Endothelial cell (in vitro differentiated cells): ENCODE data around the gene CERK. TPM values are rescaled to one million over a fixed set of nuclear protein-coding genes. Genes with fewer than 3 reads are reported as not detected.

ENCODE experiments used
- DNase-seq: peaks from one replicate; pipeline ENCODE4 v3.0.0; 2021; ENCODE audit warnings: low spot score
- H3K27ac Mint-ChIP-seq: one replicate; pipeline ENCODE4 v1.8.0; 2021; ENCODE audit warnings: mixed read lengths, inconsistent platforms; ENCODE audit not compliant: unreplicated experiment
- H3K27me3 Mint-ChIP-seq: one replicate; pipeline ENCODE4 v1.8.0; 2021; ENCODE audit warnings: mild to moderate bottlenecking, moderate library complexity, mixed read lengths, inconsistent platforms; ENCODE audit not compliant: unreplicated experiment
- H3K36me3 Mint-ChIP-seq: one replicate; pipeline ENCODE4 v1.8.0; 2021; ENCODE audit warnings: mild to moderate bottlenecking, low read depth, mixed read lengths, inconsistent platforms; ENCODE audit not compliant: unreplicated experiment
- H3K4me1 Mint-ChIP-seq: one replicate; pipeline ENCODE4 v1.8.0; 2021; ENCODE audit warnings: mild to moderate bottlenecking, mixed read lengths, inconsistent platforms; ENCODE audit not compliant: unreplicated experiment
- H3K4me3 Mint-ChIP-seq: one replicate; pipeline ENCODE4 v1.8.0; 2021; ENCODE audit warnings: mild to moderate bottlenecking, mixed read lengths, inconsistent platforms; ENCODE audit not compliant: unreplicated experiment
- H3K9me3 Mint-ChIP-seq: one replicate; pipeline ENCODE4 v1.8.0; 2021; ENCODE audit warnings: mixed read lengths, inconsistent platforms; ENCODE audit not compliant: unreplicated experiment
- CTCF ChIP-seq: fragments of 200-600 bp; sonication (generic); IDR thresholded peaks from one replicate; pipeline ENCODE4 v1.5.0; 2021; ENCODE audit warnings: antibody characterized with exemption; ENCODE audit not compliant: unreplicated experiment
- total RNA-seq: library from RNA; stranded (reverse); fragmentation: NEBNext Ultra II Directional; extraction: Animal tissue kit (Norgen Biotek cat#: 25700); gene quantifications from one replicate; pipeline ENCODE4 v1.2.1, GENCODE V29; 2021; ENCODE audit not compliant: unreplicated experiment

CERK gene
- total RNA-seq, 1 donor from 2014 or later = 57.7 TPM

DNA sequence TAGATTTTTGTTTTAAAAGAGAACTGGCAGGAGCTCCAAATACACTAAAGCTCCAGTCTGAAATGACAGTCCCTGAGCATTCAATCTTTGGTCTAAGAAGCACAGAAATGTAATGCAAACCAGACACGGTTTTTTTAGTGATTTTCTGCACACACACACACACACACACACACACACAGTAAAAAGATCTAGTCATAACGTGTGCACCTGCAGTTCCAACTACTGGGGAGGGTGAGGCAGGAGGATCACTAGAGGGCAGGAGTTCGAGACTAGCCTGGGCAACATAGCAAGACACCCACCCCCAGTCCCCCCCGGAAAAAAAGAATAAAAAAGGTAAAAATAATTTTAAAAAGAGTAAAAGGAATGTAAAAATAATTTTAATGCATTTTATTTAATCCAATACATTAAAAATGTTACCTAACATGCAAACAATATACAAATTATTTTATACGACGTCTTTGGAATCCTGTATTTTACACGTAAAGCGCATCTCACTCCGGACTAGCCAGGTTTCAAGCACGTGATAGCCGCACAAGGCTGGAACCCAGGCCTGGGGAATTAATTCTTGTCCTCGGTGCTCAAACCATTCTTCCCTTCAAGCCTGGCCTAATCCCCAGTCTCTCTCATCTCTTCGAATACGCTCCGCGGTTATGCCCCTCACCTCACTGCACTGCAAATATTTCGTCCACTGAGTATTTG lies 23.6 kb upstream of the CERK start:
- Mint-ChIP-seq H3K4me1 (peaks cover 25% of the 10 kb centered on the region), H3K27ac (peak overlapping the region; percentile 86), H3K9me3 (no peaks in the 10 kb centered on the region), H3K27me3 (peaks cover 5% of the 10 kb centered on the region), H3K36me3 (peaks cover 17% of the 10 kb centered on the region), H3K4me3 (peak overlapping the region; percentile 99)
- DNase-seq = no peak
- no peak for TF ChIP-seq CTCF

GRCh38 chr22:46761017-46761416 lies 23.0 kb upstream of the CERK start:
- no peak for DNase-seq
- no peak for TF ChIP-seq CTCF
- H3K27me3 Mint-ChIP-seq = peaks cover 5% of the 10 kb centered on the region
- H3K4me1 Mint-ChIP-seq = peaks cover 25% of the 10 kb centered on the region
- peak overlapping the region; percentile 93 for H3K4me3 Mint-ChIP-seq
- H3K27ac Mint-ChIP-seq = peak overlapping the region; percentile 78
- H3K36me3 Mint-ChIP-seq = peaks cover 22% of the 10 kb centered on the region
- no peaks in the 10 kb centered on the region for H3K9me3 Mint-ChIP-seq

GRCh38 chr22:46758867-46759290 lies 20.8 kb upstream of the CERK start:
- peak; percentile 67 for TF ChIP-seq CTCF
- no peak overlapping the region for H3K27ac Mint-ChIP-seq
- no peak overlapping the region for H3K4me3 Mint-ChIP-seq
- peaks cover 6% of the 10 kb centered on the region for H3K27me3 Mint-ChIP-seq
- peaks cover 22% of the 10 kb centered on the region for H3K4me1 Mint-ChIP-seq
- H3K9me3 Mint-ChIP-seq = peaks cover 4% of the 10 kb centered on the region
- peak; percentile 67 for DNase-seq
- H3K36me3 Mint-ChIP-seq = peaks cover 22% of the 10 kb centered on the region

DNA sequence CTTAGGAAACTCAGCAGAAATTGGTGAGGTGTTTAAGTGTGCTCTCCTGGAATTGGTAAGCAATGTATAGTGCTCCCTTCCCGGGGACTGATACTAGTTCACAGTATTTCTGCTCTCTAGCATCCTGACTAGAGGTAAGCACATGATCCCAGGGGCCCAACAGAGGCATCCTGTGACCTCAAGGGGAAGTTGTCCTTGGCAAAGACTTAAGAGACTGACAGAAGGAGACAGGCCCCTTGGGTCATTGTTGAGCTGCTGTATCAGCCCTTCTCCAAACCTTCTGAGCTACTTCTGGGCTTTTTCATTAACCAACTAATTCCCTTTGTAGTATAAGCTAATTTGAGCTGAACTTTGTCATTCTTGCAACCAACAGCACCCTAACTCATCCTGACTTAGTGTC lies 20.1 kb upstream of the CERK start:
- no peak for DNase-seq
- peaks cover 4% of the 10 kb centered on the region for H3K9me3 Mint-ChIP-seq
- H3K4me3 Mint-ChIP-seq = no peak overlapping the region

More for the DNA sequence above, 20.1 kb upstream of the CERK start:
- Mint-ChIP-seq H3K27me3 (peaks cover 6% of the 10 kb centered on the region), H3K4me1 (peaks cover 19% of the 10 kb centered on the region), H3K27ac (no peak overlapping the region), H3K36me3 (peaks cover 22% of the 10 kb centered on the region)
- no peak for TF ChIP-seq CTCF
